Measurements from ENCODE around the gene OR5H15.

The OR5H15 gene

DNA sequence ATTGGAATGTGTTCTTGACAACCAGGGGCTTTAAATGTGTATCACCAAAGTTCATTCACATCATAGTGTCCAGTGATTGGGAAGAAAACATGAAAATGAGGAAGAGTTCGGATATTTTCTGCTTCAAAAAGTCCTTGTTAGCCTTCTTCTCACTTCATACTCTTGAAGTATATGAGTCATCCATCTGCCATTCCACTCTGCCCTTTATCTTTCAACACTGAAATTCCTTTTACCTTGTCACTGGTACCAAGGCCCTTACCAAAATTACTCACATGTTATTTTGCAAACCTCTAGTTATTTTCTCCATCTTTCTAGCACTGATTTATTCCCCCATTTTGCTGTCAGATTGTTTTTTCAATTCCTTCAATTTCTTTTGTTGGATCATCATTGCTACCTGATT lies 32.5 kb downstream of the OR5H15 start:
- H3K4me3 ChIP-seq (replicated peaks; ENCODE audit: low read depth, low read length) = no peak overlapping the region
- no peak for TF ChIP-seq CTCF (IDR thresholded peaks at IDR 0.05; ENCODE audit: low read length, missing control alignments)

GRCh38 chr3:98209244-98209643 lies 42.7 kb downstream of the OR5H15 start:
- no peak for TF ChIP-seq CTCF (IDR thresholded peaks at IDR 0.05; ENCODE audit: low read length, missing control alignments)
- no peak for DNase-seq (ENCODE audit: low read depth)
- no peak overlapping the region for H3K4me3 ChIP-seq (replicated peaks; ENCODE audit: low read depth, low read length)

More for the DNA sequence above, 32.5 kb downstream of the OR5H15 start:
- no peak for DNase-seq (ENCODE audit: low read depth)

- TF ChIP-seq CTCF (IDR thresholded peaks at IDR 0.05; ENCODE audit: low read length, missing control alignments) = no peak
- DNase-seq (ENCODE audit: low read depth) = no peak
- no peak overlapping the region for H3K4me3 ChIP-seq (replicated peaks; ENCODE audit: low read depth, low read length)
Measured at GRCh38 chr3:98213276-98213675, 46.8 kb downstream of the OR5H15 start.

GRCh38 chr3:98215051-98215450 lies 48.6 kb downstream of the OR5H15 start:
- no peak overlapping the region for H3K4me3 ChIP-seq (replicated peaks; ENCODE audit: low read depth, low read length)
- no peak for TF ChIP-seq CTCF (IDR thresholded peaks at IDR 0.05; ENCODE audit: low read length, missing control alignments)
- DNase-seq (ENCODE audit: low read depth) = no peak
